ENCODE data around the gene TMEM92.

DNA sequence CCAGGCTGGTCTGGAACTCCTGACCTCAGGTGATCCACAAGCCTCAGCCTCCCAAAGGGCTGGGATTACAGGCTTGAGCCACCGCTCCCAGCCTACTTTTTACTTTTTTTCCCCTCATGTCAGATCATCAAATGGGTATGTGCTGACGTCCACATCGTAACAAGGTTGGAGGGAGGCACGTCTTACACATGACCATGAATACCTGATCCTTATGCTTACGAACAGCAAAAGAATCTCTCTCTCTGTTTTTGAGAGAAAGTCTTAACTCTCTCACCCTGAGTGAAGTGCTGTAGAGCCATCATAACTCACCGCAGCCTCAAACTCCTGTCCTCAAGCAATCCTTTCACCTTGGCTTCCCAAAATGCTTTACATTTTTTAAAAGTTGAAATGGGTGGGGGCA is 29.5 kb upstream of the TMEM92 start:
- TF ChIP-seq POLR2A (IDR thresholded peaks at IDR 0.05; ENCODE audit: low read length) (no peak), GATA1 (IDR thresholded peaks at IDR 0.05; ENCODE audit: low read depth, low read length) (no peak)
